K562 (cell line): ENCODE results near the gene ABCC6. TPM values are rescaled to one million over a fixed set of nuclear protein-coding genes. Genes with fewer than 3 reads are reported as not detected.

Experiments
- ADNP ChIP-seq: fragments of 200-800 bp; sonication (Bioruptor generic); IDR thresholded peaks from 2 replicates; pipeline ENCODE4 v1.6.1; 2016; ENCODE audit warnings: missing genetic modification characterization, missing compliant biosample characterization
- ETV6 ChIP-seq, 3 experiments: fragments of 150-350 bp in 1 of 3; sonication (generic) in 1 of 3; formaldehyde crosslinking in 1 of 3; IDR thresholded peaks; 2 replicates each; pipeline versions ENCODE4 v1.6.1 to v1.8.0; 2014 to 2022; ENCODE audit warnings: borderline replicate concordance in 2 of 3, low read depth in 2 of 3, antibody characterized with exemption in 1 of 3, low read length in 1 of 3, mild to moderate bottlenecking in 1 of 3, missing genetic modification reagents in 1 of 3
- HDAC2 ChIP-seq: fragments of 450-650 bp; IDR thresholded peaks from 2 replicates; pipeline ENCODE4 v1.6.1; 2016; ENCODE audit warnings: mild to moderate bottlenecking
- RB1 ChIP-seq: fragments of 450-650 bp; IDR thresholded peaks from 2 replicates; pipeline ENCODE4 v1.6.1; 2017; ENCODE audit warnings: low read depth, mild to moderate bottlenecking
- TCFL5 ChIP-seq: fragments of 250-450 bp; sonication (Bioruptor Pico); conservative IDR thresholded peaks from 2 replicates; pipeline ENCODE4 v1.6.1; 2021; ENCODE audit warnings: mild to moderate bottlenecking, moderate library complexity, matching md5 sums
- U2AF2 ChIP-seq: fragments of 200-400 bp; formaldehyde crosslinking; optimal IDR thresholded peaks from 2 replicates; pipeline ENCODE3; 2017; ENCODE audit warnings: low read depth, mild to moderate bottlenecking, low read length
- ZC3H4 ChIP-seq: sonication (generic); formaldehyde crosslinking; IDR thresholded peaks from 2 replicates; pipeline ENCODE4 v1.9.0; 2021; ENCODE audit warnings: missing genetic modification reagents, borderline replicate concordance
- ZNF165 ChIP-seq: fragments of 250-450 bp; sonication (Bioruptor Pico); IDR thresholded peaks from 2 replicates; pipeline ENCODE4 v1.4.0; 2020; ENCODE audit warnings: borderline replicate concordance
- ZNF407 ChIP-seq: fragments of 450-650 bp; IDR thresholded peaks from 2 replicates; pipeline ENCODE4 v1.6.1; 2016; ENCODE audit warnings: low read depth
- ZNF561 ChIP-seq: fragments of 450-650 bp; formaldehyde crosslinking; conservative IDR thresholded peaks from 2 replicates; pipeline ENCODE4 v1.4.0; 2020; ENCODE audit warnings: mild to moderate bottlenecking, moderate library complexity
- polyA plus RNA-seq, 8 experiments: library from polyadenylated mRNA; depleted of rRNA in 4 of 8; stranded (reverse) in 5 of 8; unstranded in 3 of 8; fragments of >200 nt; fragmentation: Nextera tagmentation in 2 of 8; fragmentation: Illumina TruSeq in 1 of 8; extraction: Ambion mirVana in 2 of 8; extraction: Trizol in 1 of 8; gene quantifications; 2 replicates each; pipeline versions ENCODE4 v1.2.1 to v1.2.3, GENCODE V29; 2011 to 2014; ENCODE audit warnings: inconsistent platforms in 1 of 8, missing spikeins in 1 of 8
- total RNA-seq, 7 experiments: library from RNA; depleted of rRNA in 6 of 7; stranded (reverse); fragments of >200 nt in 6 of 7; fragmentation: Illumina TruSeq in 2 of 7; extraction: Trizol in 2 of 7; gene quantifications; 2 replicates each; pipeline versions ENCODE4 v1.2.1 to v1.2.3, GENCODE V29; 2011 to 2021; ENCODE audit warnings: low replicate concordance in 1 of 7
- TF ChIP-seq, protein P1 (sequence below): fragments of 200-800 bp; sonication (Bioruptor generic); IDR thresholded peaks from 2 replicates; pipeline ENCODE4 v1.6.1; 2017; ENCODE audit warnings: missing genetic modification characterization, missing compliant biosample characterization
- TF ChIP-seq, protein P2 (sequence below): fragments of 250-450 bp; sonication (Bioruptor Pico); IDR thresholded peaks from 2 replicates; pipeline ENCODE4 v1.5.1; 2021; ENCODE audit warnings: mild to moderate bottlenecking

The ABCC6 gene
- total and polyA plus RNA-seq, 9 of the 15 experiments (the other 6 are each of a cell fraction or from before 2014, with no cell fraction given) = 0.03 to 0.46 (median 0.07) TPM; not detected in 4

GRCh38 chr16:16157166-16157565 is 66.1 kb downstream of the ABCC6 start (continued):
- no peak for TF ChIP-seq U2AF2
- TF ChIP-seq ZC3H4 = no peak
- no peak for TF ChIP-seq ZNF407
- TF ChIP-seq ETV6 (IDR thresholded peaks at IDR 0.05; ENCODE audit: borderline replicate concordance in 1 of 2, low read depth in 2 of 2, low read length in 1 of 2) = no peak
- TF ChIP-seq ETV6 (CRISPR knock-in tag; IDR thresholded peaks at IDR 0.05; ENCODE audit: borderline replicate concordance) = no peak
- peak; percentile 58; the same call in 1 of the 2 replicates for TF ChIP-seq ADNP (tag)
- TF ChIP-seq ZNF165 (CRISPR knock-in tag) = no peak
- TF ChIP-seq RB1 = no peak
- TF ChIP-seq, protein P1, sequence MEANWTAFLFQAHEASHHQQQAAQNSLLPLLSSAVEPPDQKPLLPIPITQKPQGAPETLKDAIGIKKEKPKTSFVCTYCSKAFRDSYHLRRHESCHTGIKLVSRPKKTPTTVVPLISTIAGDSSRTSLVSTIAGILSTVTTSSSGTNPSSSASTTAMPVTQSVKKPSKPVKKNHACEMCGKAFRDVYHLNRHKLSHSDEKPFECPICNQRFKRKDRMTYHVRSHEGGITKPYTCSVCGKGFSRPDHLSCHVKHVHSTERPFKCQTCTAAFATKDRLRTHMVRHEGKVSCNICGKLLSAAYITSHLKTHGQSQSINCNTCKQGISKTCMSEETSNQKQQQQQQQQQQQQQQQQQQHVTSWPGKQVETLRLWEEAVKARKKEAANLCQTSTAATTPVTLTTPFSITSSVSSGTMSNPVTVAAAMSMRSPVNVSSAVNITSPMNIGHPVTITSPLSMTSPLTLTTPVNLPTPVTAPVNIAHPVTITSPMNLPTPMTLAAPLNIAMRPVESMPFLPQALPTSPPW (CRISPR knock-in tag) = no peak
- no peak for TF ChIP-seq TCFL5 (CRISPR knock-in tag)
- TF ChIP-seq HDAC2 = 0 out of 2 replicates have a peak, but pooled peaks have one; percentile 19
- TF ChIP-seq, protein P2, sequence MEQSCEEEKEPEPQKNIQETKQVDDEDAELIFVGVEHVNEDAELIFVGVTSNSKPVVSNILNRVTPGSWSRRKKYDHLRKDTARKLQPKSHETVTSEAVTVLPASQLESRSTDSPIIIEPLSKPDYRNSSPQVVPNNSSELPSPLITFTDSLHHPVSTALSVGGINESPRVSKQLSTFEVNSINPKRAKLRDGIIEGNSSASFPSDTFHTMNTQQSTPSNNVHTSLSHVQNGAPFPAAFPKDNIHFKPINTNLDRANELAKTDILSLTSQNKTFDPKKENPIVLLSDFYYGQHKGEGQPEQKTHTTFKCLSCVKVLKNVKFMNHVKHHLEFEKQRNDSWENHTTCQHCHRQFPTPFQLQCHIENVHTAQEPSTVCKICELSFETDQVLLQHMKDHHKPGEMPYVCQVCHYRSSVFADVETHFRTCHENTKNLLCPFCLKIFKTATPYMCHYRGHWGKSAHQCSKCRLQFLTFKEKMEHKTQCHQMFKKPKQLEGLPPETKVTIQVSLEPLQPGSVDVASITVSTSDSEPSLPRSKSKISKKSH (CRISPR knock-in tag) = no peak
- no peak for TF ChIP-seq ZNF561 (CRISPR knock-in tag)
